Activated CD4-positive, alpha-beta T cell treated with anti-CD3 and anti-CD28 coated beads, Interleukin-2, amount 50 U/mL, for 48 hours (primary cell): ENCODE results near the gene KREMEN1.

Experiments used
- DNase-seq, 2 experiments: peaks; one replicate each; pipeline ENCODE4 v3.0.0-alpha.2; 2020

The KREMEN1 gene

DNA sequence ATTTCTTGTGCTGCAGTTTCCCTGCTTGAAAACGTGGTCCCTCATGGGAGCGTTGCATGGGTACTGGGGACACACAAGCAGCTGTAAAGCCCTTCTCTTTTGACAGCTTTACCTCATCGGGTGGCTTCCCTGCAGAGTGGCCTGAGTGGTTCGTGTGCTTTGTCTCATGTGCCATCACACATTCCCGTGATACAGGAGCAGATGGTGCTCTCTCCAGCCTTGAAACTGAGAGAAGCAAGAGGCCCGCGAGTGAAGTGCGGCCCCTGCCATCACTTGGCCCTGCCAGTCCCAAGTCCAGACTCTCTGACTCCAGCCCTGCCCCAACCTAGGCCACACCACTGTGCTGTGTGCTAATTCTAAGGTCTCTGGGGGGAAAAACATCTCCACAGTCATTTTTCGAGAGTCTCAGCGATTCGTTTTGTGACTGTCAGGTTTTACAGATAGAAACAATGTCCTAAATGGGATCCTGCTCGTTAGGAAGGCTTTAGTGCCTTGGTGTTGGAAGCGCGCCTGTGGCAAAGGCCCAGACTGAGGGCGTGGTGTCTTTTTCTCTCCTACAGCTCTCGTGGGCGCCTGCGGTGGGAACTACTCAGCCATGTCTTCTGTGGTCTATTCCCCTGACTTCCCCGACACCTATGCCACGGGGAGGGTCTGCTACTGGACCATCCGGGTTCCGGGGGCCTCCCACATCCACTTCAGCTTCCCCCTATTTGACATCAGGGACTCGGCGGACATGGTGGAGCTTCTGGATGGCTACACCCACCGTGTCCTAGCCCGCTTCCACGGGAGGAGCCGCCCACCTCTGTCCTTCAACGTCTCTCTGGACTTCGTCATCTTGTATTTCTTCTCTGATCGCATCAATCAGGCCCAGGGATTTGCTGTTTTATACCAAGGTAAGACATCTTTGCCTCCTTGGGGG lies 64.2 kb downstream of the KREMEN1 start:
- no peak for DNase-seq

DNA sequence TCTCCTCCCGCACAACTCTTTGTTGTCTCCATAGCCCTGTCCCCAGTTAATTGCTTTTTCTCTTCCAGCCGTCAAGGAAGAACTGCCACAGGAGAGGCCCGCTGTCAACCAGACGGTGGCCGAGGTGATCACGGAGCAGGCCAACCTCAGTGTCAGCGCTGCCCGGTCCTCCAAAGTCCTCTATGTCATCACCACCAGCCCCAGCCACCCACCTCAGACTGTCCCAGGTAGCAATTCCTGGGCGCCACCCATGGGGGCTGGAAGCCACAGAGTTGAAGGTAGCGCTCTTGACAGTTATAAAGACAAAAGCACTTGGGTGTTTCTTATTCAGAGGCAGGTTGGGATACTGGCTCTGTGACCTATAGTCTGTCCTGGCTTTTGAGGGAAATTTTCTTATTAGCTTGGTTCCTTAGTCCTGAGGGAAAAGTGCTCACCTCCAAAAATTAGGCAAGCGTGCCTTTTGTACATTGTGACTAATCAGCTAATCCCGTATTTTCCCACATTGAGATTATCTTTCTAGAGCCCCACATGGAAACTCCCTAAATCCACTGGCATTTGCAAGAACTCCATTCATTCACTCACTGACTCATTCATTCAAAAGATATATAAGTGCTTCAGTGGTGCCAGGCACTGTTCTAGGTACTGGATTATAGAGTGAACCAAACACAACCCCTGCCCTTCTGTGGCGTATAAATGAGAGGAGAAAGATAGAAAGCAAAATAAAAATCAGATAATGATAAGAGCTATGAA lies 65.9 kb downstream of the KREMEN1 start:
- DNase-seq: no peak

DNA sequence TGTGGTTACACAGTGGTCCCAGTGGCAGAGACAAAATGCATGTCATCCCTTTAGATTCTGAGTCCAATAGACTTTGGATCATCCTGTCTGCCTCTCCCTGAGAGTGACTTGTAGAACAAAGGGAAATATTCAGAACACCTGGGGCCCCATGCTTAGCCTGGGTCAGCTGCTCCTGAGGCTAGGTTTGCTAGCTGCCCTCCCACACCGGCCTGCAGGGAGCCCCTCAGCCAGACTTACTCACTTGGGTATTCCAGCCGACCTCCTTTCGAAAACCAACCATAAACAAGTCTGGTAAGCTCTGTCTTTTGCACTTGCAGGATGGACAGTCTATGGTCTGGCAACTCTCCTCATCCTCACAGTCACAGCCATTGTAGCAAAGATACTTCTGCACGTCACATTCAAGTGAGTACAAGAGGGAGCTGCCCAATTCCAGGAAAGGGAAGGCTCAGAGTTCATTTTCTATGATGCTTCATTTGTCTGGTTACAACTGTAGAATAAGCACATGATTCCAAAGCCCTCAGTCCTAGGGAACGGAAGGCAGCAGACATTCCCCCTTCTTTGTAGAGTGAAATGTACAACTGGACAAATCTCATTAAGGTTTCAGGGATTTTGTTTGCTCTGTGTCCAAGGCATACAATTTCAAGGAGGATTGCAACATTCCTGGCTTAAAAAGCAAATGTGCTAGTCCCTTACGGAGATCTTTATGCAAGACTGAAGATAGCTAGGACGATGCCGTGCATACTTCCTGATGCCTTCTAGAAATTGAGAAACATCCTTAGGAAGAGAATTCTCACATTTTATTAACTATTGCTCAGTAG lies 67.3 kb downstream of the KREMEN1 start:
- no peak for DNase-seq

DNA sequence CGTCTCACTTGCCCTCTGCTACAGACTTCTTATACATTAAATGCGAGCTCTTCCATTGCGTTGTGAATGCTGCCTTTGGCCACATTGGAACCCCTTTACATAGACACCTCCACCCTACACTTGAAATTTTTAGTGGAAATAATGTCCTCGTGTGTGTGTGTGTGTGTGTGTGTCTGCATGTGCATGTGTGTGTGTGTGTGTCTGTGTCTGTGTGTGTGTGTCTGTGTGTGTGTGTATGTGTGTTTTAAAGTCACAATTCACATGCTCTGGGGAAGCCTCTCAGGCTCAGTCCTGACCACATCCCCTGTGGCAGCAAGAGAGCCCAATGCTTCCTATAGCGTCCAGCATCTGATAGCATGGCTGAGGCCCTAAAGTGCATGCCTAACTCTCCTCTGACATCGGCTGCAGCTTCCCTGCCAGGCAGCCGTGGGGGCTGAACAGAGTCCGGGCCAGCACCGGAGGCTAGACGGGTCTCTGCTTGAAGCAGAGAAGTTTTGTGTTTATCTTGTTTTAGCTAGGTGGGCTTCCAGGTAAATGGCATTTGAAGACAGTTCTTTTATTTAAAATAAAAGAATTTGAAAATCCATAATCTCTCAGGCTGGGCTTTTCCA lies 68.3 kb downstream of the KREMEN1 start:
- DNase-seq: no peak

DNA sequence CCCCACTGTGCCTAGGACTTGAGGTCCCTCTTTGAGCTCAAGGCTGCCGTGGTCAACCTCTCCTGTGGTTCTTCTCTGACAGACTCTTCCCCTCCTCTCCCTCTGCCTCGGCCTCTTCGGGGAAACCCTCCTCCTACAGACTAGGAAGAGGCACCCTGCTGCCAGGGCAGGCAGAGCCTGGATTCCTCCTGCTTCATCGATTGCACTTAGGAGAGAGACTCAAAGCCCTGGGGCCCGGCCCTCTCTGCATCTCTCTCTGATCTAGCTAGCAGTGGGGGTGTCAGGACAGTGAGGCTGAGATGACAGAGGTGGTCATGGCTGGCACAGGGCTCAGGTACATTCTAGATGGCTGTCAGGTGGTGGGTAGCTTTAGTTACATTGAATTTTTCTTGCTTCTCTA lies 69.3 kb downstream of the KREMEN1 start:
- DNase-seq: no peak

DNA sequence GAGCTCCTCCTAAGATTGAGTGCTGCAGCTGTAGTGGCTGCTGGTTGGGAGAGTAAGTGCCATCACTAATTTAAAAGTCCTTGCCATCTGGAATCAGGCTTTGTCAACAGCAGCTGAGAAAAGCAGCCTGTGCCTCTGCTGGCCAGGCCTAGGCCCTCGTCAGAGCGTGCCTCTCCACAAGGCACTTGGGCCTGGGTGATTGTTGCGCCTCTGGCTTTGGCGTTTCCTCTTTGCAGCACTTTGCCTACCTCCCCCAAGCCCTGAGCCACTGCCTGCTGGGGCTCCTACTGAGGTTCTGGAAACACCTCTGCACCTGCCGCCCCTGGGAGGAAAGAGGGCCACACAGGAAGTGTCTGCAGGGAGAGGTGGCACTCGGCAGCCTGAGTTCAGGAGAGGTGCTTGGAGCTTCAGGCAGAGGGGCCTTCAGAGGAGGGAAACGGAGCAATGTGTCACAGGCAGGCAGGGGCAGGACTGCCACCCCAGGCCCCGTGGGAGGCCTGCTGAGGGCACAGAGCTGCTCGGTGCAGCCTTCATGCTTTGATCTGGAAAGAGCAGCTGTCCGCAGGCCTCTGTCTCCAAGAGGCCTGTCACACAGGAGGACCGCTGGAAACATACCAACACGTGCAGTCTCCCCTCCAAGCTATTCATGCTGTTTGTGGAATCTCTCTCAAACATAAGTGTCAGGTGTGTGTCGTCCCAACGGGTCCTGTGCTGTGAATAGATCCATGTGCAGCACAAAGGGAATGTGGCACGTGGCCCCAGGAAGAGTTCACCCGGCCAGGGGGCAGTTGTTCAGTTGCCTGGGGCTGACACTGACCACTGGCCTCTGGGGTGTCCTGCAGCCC lies 71.3 kb downstream of the KREMEN1 start:
- no peak for DNase-seq

DNA sequence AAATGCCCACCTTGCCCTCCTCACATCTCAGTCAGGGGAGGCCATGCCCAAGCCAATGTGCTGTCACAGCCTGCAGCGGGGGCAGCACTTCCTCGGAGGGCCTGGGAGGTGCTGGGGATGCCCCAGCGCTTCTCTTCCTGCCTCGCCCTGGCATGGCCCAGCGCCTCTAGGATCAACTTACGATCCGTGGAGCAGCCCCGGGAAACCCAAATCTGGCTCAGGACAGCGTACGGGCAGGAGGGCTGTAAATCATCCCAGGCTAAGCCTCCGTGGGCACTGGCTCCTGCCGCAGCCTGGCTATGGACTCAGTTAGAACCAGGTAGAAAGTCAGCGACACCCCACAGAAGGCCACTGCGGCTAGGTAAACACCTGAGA lies 71.9 kb downstream of the KREMEN1 start:
- no peak for DNase-seq

DNA sequence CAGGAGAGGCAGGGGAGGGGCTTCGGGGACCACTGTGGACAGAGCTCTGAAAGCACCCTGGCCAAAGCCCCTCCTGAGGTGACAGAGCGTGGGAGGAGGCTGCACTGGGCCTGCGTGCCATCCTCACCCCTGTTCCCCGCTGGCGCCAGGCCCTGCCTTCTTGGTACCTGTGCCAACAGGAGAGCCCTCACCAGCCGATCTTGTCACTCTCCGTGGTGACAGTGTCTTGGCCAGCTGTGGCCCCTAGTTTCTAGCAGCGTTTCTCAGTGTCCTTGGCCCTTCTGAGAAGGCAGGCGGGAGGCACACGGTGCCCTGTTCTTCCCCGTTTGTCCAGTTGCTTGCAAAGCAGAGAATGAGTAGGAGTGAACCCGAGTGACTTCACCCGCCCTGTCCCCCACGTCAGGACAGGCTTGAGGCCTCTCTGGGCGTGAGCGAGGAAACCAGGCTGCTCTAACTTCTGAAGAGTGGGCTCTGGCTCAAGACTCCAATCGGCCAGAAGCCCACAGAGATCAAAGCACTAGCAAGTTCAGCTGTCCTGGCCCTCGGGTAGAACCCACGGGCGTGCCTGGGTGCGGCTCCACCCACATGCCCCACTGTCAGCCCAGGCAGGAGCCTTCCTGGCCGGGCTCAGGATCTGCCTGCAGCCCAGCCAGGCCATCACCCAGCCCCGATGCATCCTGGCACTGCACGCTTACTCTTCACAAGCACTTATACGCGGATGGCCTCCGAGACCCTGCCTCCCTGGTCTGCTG lies 72.7 kb downstream of the KREMEN1 start:
- DNase-seq: no peak

DNA sequence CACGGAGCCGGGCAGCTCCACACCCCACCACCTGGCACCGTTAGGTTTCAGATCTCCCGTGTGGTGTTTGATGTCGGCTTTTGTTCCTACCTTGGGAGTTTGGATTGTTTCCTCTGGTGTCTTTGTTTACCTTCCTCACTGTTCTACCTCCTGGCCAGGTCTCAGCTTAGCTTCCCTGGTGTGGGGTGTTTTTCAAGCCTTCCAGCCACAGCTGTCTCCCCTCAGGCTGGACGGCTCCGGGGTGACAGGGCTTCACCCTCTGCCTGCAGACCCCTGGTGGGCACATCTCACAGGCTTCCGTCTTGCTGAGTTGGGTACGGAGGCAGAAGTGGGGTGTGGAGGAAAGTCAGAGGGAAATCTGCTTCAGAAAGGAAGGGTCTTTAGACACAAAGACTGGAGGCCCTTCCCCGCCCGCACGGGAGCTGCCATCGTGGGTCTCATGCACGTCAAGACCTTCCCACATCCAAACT lies 73.3 kb downstream of the KREMEN1 start:
- no peak for DNase-seq

DNA sequence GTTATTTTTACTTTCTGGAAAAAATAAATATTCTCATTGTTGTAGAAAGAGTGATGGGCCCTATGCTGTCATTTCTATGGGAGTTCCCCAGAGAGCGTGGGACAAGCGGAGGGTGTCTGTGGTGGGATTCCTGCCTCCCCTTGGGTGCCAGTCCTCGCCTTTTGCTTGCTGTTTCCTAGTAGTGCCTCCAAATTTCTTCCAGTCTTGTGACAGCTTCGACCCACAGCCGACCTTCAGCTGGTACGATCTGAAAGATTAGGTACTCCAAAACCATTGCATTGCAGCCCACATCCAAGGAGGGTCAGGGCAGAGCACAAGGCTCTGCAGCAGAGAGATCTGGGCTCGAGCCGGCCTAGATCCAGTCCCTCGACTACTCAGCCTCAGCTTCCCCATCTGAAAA lies 73.9 kb downstream of the KREMEN1 start:
- no peak for DNase-seq

DNA sequence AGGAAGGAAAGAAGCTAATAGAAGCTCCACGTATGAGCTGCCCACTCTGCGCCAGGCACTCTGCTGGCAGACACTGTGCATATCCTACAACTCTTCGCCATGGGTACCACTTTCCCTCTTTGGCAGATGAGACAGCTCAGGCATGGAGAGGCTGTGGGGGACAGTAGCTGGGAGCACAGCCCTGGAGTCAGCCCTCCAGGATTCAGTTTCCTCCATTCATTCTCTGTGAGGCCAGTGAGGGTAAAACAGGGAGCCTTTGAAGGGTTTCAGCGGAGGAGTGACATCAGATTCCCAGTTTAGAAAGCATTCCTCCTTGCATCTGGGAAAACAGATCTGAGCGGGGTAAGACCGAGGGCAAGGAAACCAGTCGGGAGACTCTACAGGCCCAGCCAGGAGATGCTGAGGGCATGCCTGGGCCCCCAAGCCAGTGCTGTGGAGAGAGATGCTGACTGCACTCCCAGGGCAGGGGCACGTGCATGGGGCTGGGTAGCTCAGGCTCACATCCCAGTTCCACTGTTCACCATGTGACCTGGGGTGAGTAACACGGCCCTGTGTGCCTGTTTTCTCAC lies 74.6 kb downstream of the KREMEN1 start:
- no peak for DNase-seq

DNA sequence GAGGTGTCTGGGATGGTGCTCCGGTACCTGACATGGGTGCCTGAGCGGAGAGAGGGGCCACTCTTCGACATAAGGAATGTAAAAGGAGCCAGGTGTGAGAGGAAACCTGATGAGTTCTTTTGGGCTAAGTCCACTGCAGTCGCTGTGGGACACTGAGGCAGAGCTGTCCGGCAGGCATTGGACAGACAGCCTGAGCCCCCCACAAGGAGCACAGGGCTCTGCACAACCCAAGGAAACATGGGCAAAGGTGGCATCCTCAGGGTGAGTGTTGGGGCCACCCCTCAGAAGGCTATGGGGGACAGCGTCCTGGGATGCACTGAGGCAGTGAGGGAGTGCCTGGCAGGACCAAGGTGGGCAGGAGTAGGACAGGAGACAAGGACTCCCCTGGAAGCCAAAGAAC lies 75.2 kb downstream of the KREMEN1 start:
- no peak for DNase-seq

DNA sequence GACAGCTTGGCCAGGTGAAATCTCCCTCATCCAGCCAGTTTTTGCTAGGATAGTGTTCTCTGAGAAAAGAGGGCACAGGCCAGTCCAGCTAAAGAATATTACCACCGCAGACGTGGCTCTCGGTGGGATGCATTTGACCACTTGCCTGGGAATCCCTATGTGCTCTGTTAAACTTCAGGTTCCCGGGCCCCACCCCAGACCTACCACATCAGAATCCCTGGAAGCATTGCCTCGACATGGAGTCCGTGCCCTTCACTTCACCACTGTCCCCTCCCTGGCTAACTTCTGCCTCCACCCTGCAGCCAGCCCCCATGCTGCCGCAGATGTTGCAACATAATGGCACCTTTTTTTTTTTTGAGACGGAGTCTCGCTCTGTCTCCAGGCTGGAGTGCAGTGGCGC lies 76.0 kb downstream of the KREMEN1 start:
- no peak for DNase-seq

DNA sequence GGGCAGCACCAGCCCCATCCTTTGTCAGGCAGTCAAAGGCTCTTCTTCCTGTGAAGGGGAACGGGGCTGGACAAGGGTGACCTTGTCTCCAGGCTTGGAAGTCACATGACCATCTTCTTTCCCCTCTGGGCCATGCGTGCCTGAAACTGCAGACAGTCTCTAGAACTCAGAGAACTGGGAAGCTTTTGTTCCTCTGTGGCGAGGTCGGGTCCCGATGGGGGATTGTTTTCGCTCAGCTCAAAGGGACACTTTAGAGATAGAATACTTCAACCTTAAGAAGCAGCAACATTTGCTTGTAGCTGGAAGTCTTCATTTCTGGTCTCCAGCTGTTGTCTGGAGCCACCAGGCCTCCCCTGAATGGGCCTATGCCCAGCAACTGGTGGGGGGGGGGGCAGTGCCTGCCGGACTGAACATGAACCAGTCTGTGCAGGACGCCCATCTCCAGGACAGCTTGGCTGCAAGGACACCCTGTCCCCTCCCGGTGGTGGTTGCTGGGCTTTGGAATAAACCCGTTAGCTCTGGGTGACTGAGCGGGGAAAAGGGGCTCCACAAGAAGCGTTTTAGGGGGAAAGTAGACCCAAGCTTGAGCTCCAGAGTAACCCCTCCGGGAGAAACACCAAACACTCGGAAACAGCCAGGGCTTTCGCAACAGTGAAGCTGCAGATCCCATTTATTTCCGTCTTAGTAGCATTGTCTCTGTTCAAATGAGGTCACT lies 77.2 kb downstream of the KREMEN1 start:
- DNase-seq: no peak

DNA sequence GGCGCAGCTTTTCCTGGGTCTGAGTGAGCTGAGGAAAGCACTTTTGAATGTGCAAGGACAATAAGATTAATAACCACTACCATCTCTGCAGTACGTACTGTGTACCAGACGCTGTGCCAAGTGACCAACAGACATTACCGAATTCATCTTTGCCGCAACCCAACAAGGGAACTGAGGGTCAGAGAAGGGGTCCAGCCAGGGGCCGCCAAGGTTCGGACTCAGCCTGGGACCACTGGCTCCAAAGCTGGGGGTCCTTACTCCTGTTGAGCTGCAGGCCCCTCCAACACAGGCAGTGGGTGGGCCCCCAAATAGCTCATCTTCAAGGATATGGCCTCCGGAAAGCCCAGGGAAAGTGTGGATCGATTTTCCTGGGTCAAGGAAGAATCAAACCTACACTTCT lies 77.9 kb downstream of the KREMEN1 start:
- DNase-seq: no peak

DNA sequence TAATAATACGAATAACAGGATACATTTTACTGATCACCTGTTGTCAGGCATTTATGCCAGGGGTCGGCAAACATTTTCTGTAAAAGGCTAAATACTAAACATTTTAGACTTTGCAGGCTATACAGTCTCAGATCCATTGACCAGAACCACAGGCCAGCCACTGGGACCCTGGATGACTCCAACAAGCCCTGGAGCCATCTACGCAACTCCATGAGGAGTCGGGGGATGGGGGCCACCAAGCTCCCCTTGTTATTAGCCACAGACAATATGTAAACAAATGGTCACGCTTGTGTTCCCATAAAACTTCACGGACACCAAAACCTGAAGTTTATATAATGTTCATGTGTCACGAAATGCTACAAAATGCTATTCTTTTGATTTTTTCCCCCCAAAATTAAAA lies 78.5 kb downstream of the KREMEN1 start:
- DNase-seq: no peak

DNA sequence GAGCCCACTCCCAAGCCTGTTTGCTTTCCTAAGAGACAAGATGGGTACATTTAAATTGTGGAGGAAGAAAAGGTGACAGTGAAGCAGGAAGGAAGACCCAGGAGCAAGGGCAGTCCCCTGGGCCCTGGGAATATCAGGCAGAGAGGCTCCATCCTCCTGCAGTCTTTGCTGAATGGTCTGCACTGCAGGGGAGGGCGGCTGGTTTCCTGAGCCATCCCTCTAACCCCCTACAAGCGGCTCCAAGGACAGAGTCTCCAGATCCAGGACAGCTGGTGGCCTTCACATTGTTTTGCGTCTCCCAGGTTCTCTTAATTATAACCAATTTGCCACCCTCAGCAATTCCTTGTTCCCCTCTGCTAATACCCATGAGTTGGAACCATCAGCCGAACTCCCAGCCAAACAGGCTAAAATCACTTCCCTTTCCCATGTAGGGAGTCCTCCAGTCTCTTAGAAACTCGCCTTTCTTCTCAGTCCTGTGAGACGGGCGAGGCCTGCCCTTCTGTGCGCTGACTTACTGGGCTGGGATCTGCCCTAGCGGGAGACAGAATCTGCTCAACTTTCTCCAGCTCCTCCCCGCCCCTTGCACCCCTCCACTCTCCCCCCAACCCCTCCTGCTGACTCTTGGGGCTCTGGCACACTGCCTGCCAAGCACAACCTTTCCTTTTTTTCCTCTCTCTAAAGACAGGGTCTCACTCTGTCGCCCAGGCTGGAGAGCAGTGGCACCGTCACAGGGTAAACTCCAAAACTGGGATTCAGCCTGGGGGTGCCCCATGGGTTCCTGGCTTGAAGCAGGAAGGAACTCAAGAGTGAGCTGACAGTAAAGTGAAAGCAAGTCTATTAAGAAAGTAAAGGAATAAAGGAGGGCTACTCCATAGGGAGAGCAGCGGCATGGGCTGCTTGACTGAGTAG lies 79.5 kb downstream of the KREMEN1 start:
- DNase-seq: no peak

DNA sequence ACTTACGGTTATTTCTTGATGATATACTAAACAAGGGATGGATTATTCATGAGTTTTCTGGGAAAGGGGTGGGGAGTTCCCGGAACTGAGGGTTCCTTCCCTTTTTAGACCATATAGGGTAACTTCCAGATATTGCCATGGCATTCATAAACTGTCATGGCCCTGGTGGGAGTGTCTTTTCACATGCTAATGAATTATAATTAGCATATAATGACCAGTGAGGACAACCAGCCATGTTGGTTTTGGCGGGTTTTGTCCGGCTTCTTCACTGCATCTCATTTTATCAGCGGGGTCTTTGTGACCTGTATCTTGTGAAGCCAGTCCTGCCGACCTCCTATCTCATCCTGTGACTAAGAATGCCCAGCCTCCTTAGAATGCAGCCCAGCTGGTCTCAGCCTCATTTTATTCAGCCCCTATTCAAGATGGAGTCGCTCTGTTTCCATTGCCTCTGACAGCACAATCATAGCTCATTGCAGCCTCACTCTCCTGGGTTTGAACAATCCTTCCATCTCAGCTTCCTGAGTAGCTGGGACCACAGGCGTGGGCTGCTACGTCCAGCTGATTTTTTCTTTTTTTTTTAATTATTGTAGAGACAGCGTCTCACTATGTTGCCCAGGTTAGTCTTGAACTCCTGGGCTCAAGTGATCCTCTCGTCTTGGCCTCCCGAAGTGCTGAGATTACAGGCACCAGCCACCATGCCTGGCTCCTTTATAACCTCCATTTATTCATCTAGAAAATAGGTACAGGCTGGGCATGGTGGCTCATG lies 80.3 kb downstream of the KREMEN1 start:
- DNase-seq: no peak
